Stimulated activated naive B cell treated with anti-CD40 and anti-IgM and Interleukin-4, amounts not matched to agents 10 μg/mL and 1 μg/mL and 100 μg/mL, for 72 hours (primary cell): ENCODE measurements around the gene DPP3.

ENCODE experiments used
- ATAC-seq, 2 donors: fragments of 150-1000 bp; cut with Tn5 transposase; replicated peaks; 2 replicates each; pipeline ENCODE4 v1.10.0; 2021; ENCODE audit warnings: moderate library complexity in 1 of 2
- DNase-seq: peaks from one replicate; pipeline ENCODE4 v3.0.0; 2021
- H3K27ac Mint-ChIP-seq: one replicate; pipeline ENCODE4 v1.8.0; 2022; ENCODE audit warnings: mild to moderate bottlenecking, mixed read lengths
- H3K27me3 Mint-ChIP-seq, 2 donors: one replicate each; pipeline ENCODE4 v1.8.0; 2022; ENCODE audit warnings: mixed read lengths in 2 of 2
- H3K36me3 Mint-ChIP-seq, 2 donors: one replicate each; pipeline ENCODE4 v1.8.0; 2022; ENCODE audit warnings: mixed read lengths in 2 of 2, mild to moderate bottlenecking in 1 of 2
- H3K4me1 Mint-ChIP-seq, 2 donors: one replicate each; pipeline ENCODE4 v1.8.0; 2022; ENCODE audit warnings: mixed read lengths in 2 of 2, mild to moderate bottlenecking in 1 of 2
- H3K4me3 Mint-ChIP-seq, 2 donors: one replicate each; pipeline ENCODE4 v1.8.0; 2022; ENCODE audit warnings: mild to moderate bottlenecking in 2 of 2, mixed read lengths in 2 of 2, moderate library complexity in 1 of 2
- H3K9me3 Mint-ChIP-seq, 2 donors: one replicate each; pipeline ENCODE4 v1.8.0; 2022; ENCODE audit warnings: mixed read lengths in 2 of 2, mild to moderate bottlenecking in 1 of 2

Gene DPP3

DNA sequence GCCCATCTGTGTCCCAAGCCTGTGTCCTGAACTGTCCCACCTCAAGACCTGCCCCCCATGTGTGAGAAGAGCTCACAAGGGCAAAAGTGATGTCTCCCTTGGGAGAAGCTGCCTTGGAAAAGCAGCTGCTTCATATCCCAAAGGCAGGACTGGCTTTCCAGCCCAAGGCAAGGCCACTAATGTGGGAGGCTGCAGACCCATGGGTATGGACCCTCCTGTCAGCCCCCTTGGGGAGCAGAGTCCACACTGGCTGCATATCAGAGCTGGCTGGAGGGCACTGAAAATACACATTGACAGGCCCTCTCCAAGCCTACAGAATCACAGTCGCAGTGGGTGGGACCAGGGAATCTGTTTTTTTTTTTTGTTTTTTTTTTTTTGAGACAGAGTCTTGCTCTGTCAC is 10.8 kb upstream of the DPP3 start:
- H3K4me1 Mint-ChIP-seq: peaks cover 26 to 34% of the 10 kb centered on the region in 2 donors

DNA sequence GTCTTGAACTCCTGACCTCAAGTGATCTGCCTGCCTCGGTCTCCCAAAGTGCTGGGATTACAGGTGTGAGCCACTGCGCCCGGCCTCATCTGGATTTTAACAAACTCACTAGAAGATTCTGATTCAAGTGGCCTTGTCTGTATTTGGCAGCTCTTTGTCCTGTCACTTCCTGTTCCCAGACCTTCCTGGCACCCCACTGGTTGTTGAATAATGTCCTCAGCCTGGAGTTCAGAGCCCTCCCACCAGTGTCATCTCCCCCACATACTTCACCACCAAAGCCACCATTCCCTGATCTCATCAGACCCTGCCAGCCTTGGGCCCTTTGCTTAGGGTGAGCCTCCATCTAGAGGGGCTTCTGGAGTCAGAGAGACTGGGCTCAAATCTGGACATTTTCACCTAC is 10.2 kb upstream of the DPP3 start:
- ATAC-seq (no peak), DNase-seq (no peak)
- no peaks in the 10 kb centered on the region for H3K27me3 Mint-ChIP-seq
- H3K36me3 Mint-ChIP-seq: peaks cover 0 to 17% of the 10 kb centered on the region in 2 donors
- peaks cover 24 to 30% of the 10 kb centered on the region in 2 donors for H3K4me1 Mint-ChIP-seq
- no peaks in the 10 kb centered on the region for H3K9me3 Mint-ChIP-seq
- H3K4me3 Mint-ChIP-seq: no peak overlapping the region
- H3K27ac Mint-ChIP-seq: no peak overlapping the region

More for the DNA sequence above, 10.8 kb upstream of the DPP3 start:
- DNase-seq (no peak), ATAC-seq (no peak)
- H3K27me3 Mint-ChIP-seq: no peaks in the 10 kb centered on the region
- no peak overlapping the region for H3K27ac Mint-ChIP-seq
- no peak overlapping the region for H3K4me3 Mint-ChIP-seq
- no peaks in the 10 kb centered on the region for H3K9me3 Mint-ChIP-seq
- H3K36me3 Mint-ChIP-seq: peaks cover 0 to 17% of the 10 kb centered on the region in 2 donors

DNA sequence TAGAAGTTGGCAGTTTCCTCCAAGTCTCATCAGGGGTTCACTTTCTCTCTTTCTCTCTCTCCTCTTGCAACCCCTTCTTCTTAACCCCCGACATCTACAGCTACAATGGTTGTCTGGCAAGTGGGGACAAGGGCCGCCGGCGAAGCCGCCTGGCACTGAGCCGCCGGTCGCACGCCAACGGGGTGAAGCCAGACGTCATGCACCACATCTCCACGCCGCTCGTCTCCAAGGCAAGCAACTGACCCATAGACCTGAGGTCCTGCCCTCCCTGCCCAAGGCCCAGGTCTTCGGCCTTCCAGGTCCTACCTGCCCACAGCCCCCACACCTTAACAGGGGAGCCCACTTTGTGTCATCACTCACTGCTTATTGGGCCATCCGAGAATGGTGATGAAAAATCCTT is 9.1 kb upstream of the DPP3 start:
- peaks cover 0 to 17% of the 10 kb centered on the region in 2 donors for H3K36me3 Mint-ChIP-seq

DNA sequence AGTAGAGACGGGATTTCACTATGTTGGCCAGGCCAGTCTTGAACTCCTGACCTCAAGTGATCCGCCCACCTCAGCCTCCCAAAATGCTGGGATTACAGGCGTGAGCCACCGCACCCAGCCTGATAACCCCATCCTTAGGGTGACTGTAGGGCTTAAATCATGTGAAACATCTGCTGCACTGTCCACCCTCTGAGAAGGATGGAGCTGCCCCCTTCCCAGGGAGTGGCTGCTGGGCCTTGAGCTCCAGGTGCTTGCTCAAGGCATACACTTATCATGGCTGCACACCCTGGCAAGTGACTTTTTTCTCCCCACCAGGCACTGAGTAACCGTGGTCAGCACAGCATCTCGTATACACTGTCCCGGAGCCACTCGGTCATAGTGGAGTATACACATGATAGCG is 8.2 kb upstream of the DPP3 start:
- no peak overlapping the region for H3K27ac Mint-ChIP-seq
- DNase-seq (no peak), ATAC-seq (no peak)
- H3K9me3 Mint-ChIP-seq: no peaks in the 10 kb centered on the region
- no peak overlapping the region for H3K4me3 Mint-ChIP-seq
- H3K4me1 Mint-ChIP-seq: peaks cover 14% of the 10 kb centered on the region in 2 donors
- peaks cover 0 to 25% of the 10 kb centered on the region in 2 donors for H3K36me3 Mint-ChIP-seq
- H3K27me3 Mint-ChIP-seq: no peaks in the 10 kb centered on the region

More for the DNA sequence above, 9.1 kb upstream of the DPP3 start:
- Mint-ChIP-seq H3K4me1 (peaks cover 12 to 19% of the 10 kb centered on the region in 2 donors), H3K27me3 (no peaks in the 10 kb centered on the region), H3K27ac (no peak overlapping the region), H3K4me3 (no peak overlapping the region), H3K9me3 (no peaks in the 10 kb centered on the region)
- DNase-seq (no peak), ATAC-seq (no peak)

DNA sequence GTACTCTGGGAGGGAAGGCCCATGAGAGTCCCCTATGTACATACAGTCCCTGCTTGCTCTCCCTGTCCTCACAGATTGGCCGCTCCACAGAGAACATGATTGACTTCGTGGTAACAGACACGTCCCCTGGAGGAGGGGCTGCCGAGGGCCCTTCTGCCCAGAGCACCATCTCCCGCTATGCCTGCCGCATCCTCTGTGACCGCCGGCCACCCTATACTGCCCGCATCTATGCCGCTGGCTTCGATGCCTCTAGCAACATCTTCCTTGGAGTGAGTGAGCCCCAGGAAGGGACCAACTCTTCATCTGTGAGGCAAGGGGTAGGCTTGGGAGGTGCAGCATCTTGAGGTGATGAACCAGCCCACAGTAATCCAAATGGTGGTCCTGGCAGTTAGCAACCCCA is 7.1 kb upstream of the DPP3 start:
- Mint-ChIP-seq H3K27ac (no peak overlapping the region), H3K4me1 (peaks cover 10 to 13% of the 10 kb centered on the region in 2 donors), H3K9me3 (no peaks in the 10 kb centered on the region), H3K27me3 (no peaks in the 10 kb centered on the region), H3K4me3 (no peak overlapping the region), H3K36me3 (peaks cover 2 to 32% of the 10 kb centered on the region in 2 donors)
- DNase-seq (no peak), ATAC-seq (no peak)

DNA sequence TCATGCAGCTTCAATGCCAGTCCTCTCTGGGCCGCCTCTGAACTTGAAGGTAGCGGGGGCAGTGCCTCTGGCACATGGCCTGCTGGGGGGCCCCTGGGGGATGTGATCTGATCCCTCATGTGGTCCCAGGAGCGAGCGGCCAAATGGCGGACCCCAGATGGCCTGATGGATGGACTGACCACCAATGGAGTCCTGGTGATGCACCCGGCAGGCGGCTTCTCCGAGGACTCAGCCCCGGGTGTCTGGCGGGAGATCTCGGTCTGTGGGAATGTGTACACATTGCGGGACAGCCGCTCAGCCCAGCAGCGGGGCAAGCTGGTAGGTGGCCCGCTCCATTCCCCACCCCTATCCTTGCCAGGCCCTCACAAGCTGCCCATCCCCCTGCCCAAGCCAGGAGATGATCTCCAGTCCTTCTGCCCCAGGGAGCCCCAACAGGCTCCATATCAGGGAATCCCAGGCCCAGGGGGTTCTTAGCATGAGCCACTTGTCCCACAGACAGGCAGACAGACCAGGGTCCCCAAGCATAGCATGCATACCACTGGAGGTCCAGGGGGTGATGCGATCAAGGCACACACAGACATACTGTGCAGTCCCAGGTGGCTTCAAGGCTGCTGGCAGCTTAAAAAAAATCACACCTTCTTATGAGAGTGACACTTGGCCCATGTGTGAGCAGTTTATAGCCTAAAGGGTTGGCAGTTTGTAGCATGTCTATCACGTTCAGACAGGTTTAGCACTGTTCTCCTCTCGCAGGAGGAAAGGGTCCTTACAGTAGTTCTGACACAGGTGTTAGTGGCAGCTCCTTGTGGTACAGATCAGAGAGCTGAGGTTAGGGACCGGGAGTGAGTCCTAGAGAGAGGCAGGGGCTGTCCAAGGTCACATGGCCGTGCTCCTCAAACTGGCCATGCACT is 6.4 kb upstream of the DPP3 start:
- Mint-ChIP-seq H3K9me3 (no peaks in the 10 kb centered on the region), H3K27ac (no peak overlapping the region), H3K27me3 (no peaks in the 10 kb centered on the region), H3K4me1 (peaks cover 12 to 14% of the 10 kb centered on the region in 2 donors), H3K36me3 (peaks cover 2 to 32% of the 10 kb centered on the region in 2 donors), H3K4me3 (no peak overlapping the region)
- ATAC-seq: no peak
- DNase-seq: no peak

DNA sequence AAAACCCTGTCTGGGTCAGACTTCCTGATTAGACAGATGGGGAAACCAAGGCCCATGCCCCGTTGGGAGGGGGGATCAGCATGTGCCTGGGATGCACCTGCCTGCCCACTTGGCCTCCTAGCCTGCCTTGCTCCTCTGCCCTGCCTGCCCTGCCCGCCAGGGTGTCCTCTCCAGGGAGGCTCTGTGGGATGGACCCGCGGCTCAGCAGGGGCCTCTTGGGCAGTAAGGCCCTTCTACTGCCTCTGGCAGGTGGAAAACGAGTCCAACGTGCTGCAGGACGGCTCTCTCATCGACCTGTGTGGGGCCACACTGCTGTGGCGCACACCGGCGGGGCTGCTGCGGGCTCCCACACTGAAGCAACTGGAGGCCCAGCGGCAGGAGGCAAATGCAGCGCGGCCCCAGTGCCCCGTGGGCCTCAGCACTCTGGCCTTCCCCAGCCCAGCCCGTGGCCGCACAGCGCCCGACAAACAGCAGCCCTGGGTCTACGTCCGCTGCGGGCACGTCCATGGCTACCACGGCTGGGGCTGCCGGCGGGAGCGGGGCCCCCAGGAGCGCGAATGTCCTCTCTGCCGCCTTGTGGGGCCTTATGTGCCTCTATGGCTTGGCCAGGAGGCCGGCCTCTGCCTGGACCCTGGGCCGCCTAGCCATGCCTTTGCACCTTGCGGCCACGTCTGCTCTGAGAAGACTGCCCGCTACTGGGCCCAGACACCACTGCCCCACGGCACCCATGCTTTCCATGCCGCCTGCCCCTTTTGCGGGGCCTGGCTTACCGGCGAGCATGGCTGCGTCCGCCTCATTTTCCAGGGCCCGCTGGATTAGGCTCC is 4.7 kb upstream of the DPP3 start:
- DNase-seq (no peak), ATAC-seq (no peak)
- Mint-ChIP-seq H3K27me3 (no peaks in the 10 kb centered on the region), H3K36me3 (peaks cover 2 to 29% of the 10 kb centered on the region in 2 donors), H3K9me3 (no peaks in the 10 kb centered on the region), H3K27ac (no peak overlapping the region), H3K4me3 (no peak overlapping the region), H3K4me1 (peaks cover 17 to 26% of the 10 kb centered on the region in 2 donors)

DNA sequence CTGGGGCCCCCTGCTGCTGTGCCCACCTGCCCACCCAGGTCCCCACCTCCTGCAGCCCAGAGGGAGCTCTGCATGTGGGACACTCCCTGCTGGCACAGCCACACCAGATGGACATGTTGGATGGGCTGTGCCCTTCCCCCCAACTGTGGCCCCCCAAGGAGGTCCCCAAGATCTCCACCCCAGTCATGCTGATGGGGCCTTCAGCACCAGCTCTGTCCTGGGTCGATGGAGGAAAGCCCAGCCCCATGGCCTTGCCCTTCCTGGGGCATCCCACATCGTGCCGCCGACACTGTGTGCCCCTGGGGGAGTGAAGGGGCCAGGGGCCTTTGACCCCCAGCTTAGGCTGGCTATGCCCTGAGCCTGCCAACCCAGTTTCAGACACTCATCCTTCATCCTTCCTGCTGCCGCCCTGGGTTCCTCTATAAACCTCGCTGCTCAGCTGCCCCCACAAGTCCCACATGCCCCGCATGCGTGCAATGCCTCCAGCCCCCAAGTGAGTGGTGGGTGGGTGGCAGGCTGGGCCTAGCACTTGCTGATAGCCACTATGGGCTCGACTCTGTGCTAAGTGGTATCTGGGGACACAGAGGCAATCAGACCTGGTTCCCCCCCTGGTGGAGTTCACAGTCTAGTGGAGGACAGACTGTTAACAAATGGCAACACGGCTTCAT is 3.9 kb upstream of the DPP3 start:
- Mint-ChIP-seq H3K9me3 (no peaks in the 10 kb centered on the region), H3K4me3 (no peak overlapping the region), H3K27me3 (no peaks in the 10 kb centered on the region), H3K36me3 (peaks cover 2 to 26% of the 10 kb centered on the region in 2 donors), H3K27ac (peak overlapping the region; percentile 59), H3K4me1 (peaks cover 21 to 30% of the 10 kb centered on the region in 2 donors)
- DNase-seq: no peak
- no peak for ATAC-seq

DNA sequence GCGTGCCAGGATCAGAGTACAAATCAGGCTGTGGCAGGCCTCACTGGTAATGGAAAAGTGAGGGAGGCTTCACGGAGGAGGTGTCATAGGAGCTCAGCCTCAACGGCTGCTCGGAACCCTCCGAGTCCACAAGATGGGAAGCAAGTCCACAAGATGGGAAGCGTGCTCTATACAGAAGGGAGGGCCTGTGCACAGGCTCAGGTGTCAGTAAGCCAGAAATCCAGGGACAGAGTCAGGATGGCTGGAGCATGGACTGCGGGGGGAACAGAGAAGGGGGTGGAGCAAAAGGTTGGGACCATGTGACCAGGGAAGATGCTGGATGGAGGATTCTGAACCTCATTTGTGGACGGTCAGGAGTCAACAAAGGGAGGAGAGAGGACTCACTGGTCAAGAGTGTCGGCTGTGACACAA is 3.4 kb upstream of the DPP3 start:
- DNase-seq (no peak), ATAC-seq (no peak)
- peaks cover 2 to 26% of the 10 kb centered on the region in 2 donors for H3K36me3 Mint-ChIP-seq
- no peaks in the 10 kb centered on the region for H3K9me3 Mint-ChIP-seq
- peak overlapping the region; percentile 59 for H3K27ac Mint-ChIP-seq
- H3K27me3 Mint-ChIP-seq: no peaks in the 10 kb centered on the region
- H3K4me1 Mint-ChIP-seq: peaks cover 21 to 30% of the 10 kb centered on the region in 2 donors
- no peak overlapping the region for H3K4me3 Mint-ChIP-seq

DNA sequence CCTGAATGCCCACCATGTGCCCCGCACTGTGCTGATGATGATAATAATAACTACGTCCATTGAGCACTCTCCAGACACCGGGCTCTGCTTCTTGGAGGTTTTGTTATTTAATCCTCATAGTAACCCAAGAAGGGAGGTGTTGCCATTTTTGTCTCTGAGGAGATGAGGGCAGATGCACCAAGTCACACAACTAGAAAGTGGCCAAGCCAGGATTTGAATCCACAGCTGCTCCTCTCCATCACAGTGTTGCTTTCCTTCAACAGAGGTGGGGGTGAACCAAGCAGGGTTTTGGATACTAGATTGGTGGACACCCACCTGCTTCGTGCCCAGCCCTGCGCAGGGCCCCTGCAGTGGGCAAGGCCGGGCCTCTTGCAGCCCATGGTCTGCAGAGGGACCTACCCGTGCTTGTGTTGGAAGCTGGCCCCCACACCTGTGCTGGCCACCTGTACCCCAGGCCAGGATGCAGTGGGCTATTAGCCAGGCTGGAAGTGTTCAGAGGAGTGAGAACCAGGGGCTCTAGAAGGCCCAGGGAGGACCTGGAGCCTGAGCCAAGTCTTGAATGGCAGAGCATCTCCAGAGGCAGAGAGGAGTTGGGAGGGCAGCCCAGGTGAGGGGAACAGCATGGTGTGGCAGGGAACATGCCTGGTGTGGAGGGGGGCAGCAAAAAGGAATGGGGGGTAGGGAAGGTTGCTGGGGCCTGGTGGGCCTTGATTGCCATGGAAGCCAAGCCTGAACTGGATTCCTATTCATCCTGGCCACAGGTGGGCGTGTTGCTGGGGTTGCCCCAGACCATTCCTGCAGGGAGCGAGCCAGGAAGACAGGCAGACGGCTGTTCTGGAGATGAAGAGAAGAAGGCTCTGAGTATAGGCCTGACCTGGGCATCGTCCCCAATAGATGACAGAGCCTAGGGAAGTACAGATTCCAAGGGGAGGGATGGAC is 2.7 kb upstream of the DPP3 start:
- H3K36me3 Mint-ChIP-seq: peaks cover 7 to 30% of the 10 kb centered on the region in 2 donors
- no peak overlapping the region for H3K4me3 Mint-ChIP-seq
- H3K9me3 Mint-ChIP-seq: no peaks in the 10 kb centered on the region
- DNase-seq: no peak
- H3K4me1 Mint-ChIP-seq: peaks cover 24 to 36% of the 10 kb centered on the region in 2 donors
- no peak overlapping the region for H3K27ac Mint-ChIP-seq
- ATAC-seq: no peak
- H3K27me3 Mint-ChIP-seq: no peaks in the 10 kb centered on the region

DNA sequence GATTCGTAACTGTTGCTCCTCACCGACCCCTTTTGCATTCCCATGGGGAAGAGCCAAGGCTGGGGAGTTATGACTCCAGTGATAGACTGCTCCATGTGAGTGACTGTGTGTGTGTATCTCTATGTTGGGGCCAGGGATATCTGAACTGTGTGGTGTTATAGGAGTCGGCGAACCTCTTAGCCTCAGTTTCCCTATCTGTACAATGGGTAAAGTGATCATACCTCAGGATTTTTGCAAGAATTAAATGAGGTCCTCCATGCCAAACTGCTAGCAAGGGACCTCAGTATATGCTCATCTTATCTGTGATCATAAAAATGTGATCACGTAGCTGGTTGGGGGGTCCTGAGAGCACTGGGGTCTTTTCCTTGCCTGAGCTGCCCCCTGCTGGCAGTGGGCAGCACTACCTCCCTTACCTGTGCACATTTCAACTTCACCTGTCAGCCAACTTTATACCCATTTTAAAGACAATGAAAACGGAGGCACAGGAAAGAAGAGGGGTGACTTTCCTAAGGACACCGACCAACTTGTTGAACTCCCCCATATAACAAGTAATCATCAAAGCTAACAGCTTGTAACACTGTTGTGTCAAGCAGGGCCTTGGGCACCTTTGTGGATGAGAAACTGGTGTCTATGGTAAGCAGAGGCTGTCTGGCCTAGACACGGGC is 1.4 kb upstream of the DPP3 start:
- peak overlapping the region; percentile 90 to 94 for H3K4me3 Mint-ChIP-seq
- H3K36me3 Mint-ChIP-seq: peaks cover 8 to 27% of the 10 kb centered on the region in 2 donors
- peak overlapping the region; percentile 96 for H3K27ac Mint-ChIP-seq
- ATAC-seq (no peak), DNase-seq (no peak)
- H3K4me1 Mint-ChIP-seq: peaks cover 24 to 38% of the 10 kb centered on the region in 2 donors
- H3K27me3 Mint-ChIP-seq: no peaks in the 10 kb centered on the region
- H3K9me3 Mint-ChIP-seq: no peaks in the 10 kb centered on the region

DNA sequence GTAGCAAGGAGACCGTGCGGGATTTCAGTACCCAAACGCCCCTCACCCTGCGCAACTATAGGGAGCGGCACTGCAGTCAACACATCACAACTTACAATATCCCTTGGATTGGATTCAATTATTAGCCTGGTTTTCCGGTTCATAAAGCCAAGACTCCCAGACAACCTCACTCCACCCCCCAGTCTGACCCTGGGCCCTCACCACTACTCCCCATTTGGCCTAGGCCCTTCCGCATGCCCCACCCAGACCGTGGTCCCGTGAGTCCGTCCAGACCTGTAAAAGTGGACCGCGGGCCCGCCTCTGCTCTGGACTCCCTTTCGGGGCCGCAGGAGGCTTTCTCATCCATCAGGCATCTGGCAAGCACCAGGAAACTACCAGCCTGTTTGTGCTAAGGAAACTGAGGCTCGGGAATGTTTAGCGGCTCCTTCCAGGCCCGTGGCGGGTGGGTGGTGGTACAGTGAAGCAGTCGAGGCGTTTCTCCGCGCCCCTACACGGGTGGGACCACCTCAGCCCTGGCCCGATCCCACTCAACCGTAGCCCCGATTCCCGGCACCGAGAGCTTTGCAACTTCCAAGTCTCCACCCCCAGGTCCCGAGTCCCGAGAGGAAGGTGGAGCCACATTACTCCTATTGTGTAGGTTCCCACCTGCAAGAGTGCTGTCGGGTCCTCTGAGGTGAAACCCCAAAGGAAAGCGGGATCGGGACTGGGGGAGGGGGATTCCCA is 679 bp upstream of the DPP3 start:
- DNase-seq (no peak), ATAC-seq (no peak)
- peak overlapping the region; percentile 90 to 94 for H3K4me3 Mint-ChIP-seq
- H3K9me3 Mint-ChIP-seq: no peaks in the 10 kb centered on the region
- H3K27ac Mint-ChIP-seq: peak overlapping the region; percentile 96
- peaks cover 24 to 38% of the 10 kb centered on the region in 2 donors for H3K4me1 Mint-ChIP-seq
- H3K36me3 Mint-ChIP-seq: peaks cover 8 to 25% of the 10 kb centered on the region in 2 donors
- no peaks in the 10 kb centered on the region for H3K27me3 Mint-ChIP-seq
